ENCODE results near the gene CACNA1S.

The CACNA1S gene

DNA sequence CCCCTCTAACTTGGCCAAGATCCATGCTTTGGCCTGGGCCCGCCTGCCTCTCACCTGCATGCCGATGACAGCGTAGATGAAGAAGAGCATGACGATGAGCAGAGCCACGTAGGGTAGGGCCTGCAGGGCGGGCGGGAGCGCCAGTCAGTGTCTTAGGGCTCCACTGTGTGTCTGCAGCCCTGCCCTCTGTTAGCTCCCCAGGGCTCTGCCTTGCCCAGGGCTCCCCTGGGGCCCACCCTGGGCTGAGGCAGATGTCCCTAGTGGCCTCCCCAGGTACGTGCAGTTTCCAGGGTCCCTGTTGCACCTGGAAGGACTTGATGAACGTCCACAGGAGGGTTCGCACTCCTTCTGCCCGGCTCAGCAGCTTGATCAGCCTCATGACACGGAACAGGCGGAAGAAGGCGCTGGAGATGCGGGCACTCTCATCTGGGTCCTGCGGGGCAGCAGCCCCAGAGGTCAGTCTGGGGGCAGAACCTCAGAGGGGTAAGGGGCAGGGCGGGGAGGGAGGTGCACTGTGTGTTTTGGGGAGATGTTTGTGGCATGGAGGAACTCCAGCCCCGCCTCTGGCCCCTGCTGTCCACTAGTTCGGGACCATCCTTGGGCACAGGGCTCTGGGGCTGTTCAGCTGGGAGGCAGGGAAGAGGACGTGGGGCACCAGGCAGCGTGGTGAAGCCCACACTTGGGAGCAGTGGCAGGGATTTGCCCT is 58.9 kb downstream of the CACNA1S start:
- no peak for DNase-seq (ENCODE audit: low read depth)
- TF ChIP-seq CTCF (IDR thresholded peaks at IDR 0.05; ENCODE audit: low read depth, low read length, missing control alignments), result peak; percentile 35
- H3K4me3 ChIP-seq (ENCODE audit: low read depth, low read length), result no peak overlapping the region

DNA sequence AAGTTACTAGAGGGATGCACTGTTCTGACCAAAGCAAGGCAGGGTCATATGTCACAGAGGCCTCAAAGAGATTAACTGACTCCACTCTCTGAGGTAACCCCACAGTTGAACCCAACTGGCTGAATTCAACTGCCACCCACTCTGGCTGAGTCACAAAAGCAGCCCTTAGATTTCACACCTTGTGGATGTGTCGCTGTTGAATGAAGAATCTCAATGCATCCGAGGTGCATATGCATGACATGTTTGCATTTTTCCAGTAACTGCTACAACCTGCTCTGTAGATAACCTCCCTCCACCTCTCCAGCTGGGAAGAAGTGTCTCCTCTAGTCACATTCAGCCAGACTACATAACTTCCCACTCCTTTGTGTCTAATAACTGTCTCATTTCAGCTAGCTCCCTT is 60.8 kb downstream of the CACNA1S start:
- no peak overlapping the region for H3K4me3 ChIP-seq (ENCODE audit: low read depth, low read length)
- no peak for TF ChIP-seq CTCF (IDR thresholded peaks at IDR 0.05; ENCODE audit: low read depth, low read length, missing control alignments)
- DNase-seq (ENCODE audit: low read depth), result no peak

- TF ChIP-seq CTCF (IDR thresholded peaks at IDR 0.05; ENCODE audit: low read depth, low read length, missing control alignments), result no peak
- DNase-seq (ENCODE audit: low read depth), result no peak
- no peak overlapping the region for H3K4me3 ChIP-seq (ENCODE audit: low read depth, low read length)
Measured at GRCh38 chr1:201050515-201051277, 61.5 kb downstream of the CACNA1S start.

- DNase-seq (ENCODE audit: low read depth), result no peak
- H3K4me3 ChIP-seq (ENCODE audit: low read depth, low read length), result no peak overlapping the region
- TF ChIP-seq CTCF (IDR thresholded peaks at IDR 0.05; ENCODE audit: low read depth, low read length, missing control alignments), result no peak
Measured at GRCh38 chr1:201049248-201049831, 62.9 kb downstream of the CACNA1S start.

DNA sequence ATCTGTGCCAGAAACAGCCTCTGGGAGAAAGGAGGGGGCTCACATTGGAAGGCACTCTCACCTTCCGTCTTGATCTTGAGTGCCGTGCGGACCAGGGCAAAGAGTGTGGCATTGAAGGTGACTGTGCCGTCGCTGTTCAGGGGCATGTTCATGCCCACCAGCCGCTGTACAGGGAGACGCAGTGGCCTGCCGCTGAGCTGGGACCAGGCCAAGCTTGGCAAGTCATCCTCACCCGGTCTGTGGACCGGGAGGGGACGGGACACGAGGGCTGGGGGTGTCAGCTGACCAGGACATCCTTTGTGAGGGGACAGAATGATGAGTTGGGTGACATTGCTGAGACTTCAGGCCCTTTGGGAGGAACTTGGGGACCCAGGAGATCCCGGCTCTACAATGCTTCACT is 63.7 kb downstream of the CACNA1S start:
- no peak for TF ChIP-seq CTCF (IDR thresholded peaks at IDR 0.05; ENCODE audit: low read depth, low read length, missing control alignments)
- no peak for DNase-seq (ENCODE audit: low read depth)
- no peak overlapping the region for H3K4me3 ChIP-seq (ENCODE audit: low read depth, low read length)

DNA sequence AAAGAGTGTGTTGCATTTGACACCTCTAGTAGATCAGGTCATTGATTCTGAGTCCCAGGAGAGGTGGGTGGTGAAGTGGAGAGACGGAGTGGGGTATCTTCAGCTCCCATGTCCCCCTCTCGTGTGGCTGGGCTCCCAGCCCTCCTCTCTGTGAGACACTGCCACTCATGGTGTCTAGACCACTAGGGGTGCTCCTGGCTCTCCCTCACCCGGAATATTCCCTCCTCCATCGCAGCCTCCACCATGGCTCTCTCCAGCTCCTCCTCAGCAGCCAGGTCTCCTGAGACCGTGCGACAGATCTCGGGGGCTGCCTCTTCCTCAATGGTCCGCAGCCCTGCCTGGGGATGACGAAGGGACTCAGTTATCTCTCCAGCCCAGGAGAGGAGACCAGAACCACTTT is 68.1 kb downstream of the CACNA1S start:
- H3K4me3 ChIP-seq (ENCODE audit: low read depth, low read length), result no peak overlapping the region
- DNase-seq (ENCODE audit: low read depth), result no peak
- TF ChIP-seq CTCF (IDR thresholded peaks at IDR 0.05; ENCODE audit: low read depth, low read length, missing control alignments), result no peak

Data from GM12864 (cell line).